IPS-18c (cell line): ENCODE data around the gene LCK.
"Not testable (repeated sequence)": the region's sequence is repeated elsewhere in the genome, so short reads cannot be mapped to it uniquely, and the experiment has no call there.

Source experiments
- H3K4me3 ChIP-seq: 2 replicates; pipeline ENCODE4 v1.7.0; 2013; ENCODE audit warnings: low read depth, mild to moderate bottlenecking, low read length, moderate library complexity; ENCODE audit not compliant: insufficient read depth
- H3K9me3 ChIP-seq: one replicate; pipeline ENCODE4 v1.6.1; 2013; ENCODE audit warnings: mild to moderate bottlenecking, low read length, moderate library complexity; ENCODE audit not compliant: control insufficient read depth, insufficient read depth

The LCK gene

GRCh38 chr1:32232558-32233304, 18.3 kb upstream of the LCK start:
- no peaks in the 10 kb centered on the region for H3K9me3 ChIP-seq
- no peak overlapping the region for H3K4me3 ChIP-seq

- peaks cover 2% of the 10 kb centered on the region for H3K9me3 ChIP-seq
- no peak overlapping the region for H3K4me3 ChIP-seq
These were observed 16.3 kb upstream of the LCK start for GRCh38 chr1:32234792-32235191.

- H3K4me3 ChIP-seq, result peak overlapping the region; percentile 87
- peaks cover 2% of the 10 kb centered on the region for H3K9me3 ChIP-seq
These were observed 11.7 kb upstream of the LCK start for GRCh38 chr1:32239337-32239736.

- Histone ChIP-seq H3K4me3 (peak overlapping the region; percentile 87), H3K9me3 (peaks cover 2% of the 10 kb centered on the region)
These were observed 11.3 kb upstream of the LCK start for GRCh38 chr1:32239790-32240139.

GRCh38 chr1:32240140-32240951, 10.7 kb upstream of the LCK start:
- Histone ChIP-seq H3K9me3 (peaks cover 2% of the 10 kb centered on the region), H3K4me3 (peak overlapping the region; percentile 87)

GRCh38 chr1:32241001-32241763, 9.9 kb upstream of the LCK start:
- H3K4me3 ChIP-seq, result peak overlapping the region; percentile 87

GRCh38 chr1:32242341-32242851, 8.7 kb upstream of the LCK start:
- Histone ChIP-seq H3K4me3 (no peak overlapping the region), H3K9me3 (peaks cover 2% of the 10 kb centered on the region)

More at GRCh38 chr1:32241001-32241763, 9.9 kb upstream of the LCK start:
- H3K9me3 ChIP-seq, result peaks cover 2% of the 10 kb centered on the region

- Histone ChIP-seq H3K4me3 (no peak within 1 kb of the TSS), H3K9me3 (no peaks in the 10 kb centered on the region)
These were observed 4.2 kb upstream of the LCK start, which contains the start of gene FAM167B for GRCh38 chr1:32246888-32247273. Gene FAM167B, plus strand, starts transcription at chr1:32247222. Its CDS starts 200 bp downstream, at chr1:32247422.

GRCh38 chr1:32247452-32247851, 3.6 kb upstream of the LCK start:
- Histone ChIP-seq H3K9me3 (no peaks in the 10 kb centered on the region), H3K4me3 (no peak overlapping the region)

GRCh38 chr1:32247983-32248889, 2.8 kb upstream of the LCK start:
- Histone ChIP-seq H3K4me3 (peak overlapping the region; percentile 49), H3K9me3 (no peaks in the 10 kb centered on the region)

- Histone ChIP-seq H3K9me3 (no peaks in the 10 kb centered on the region), H3K4me3 (no peak overlapping the region)
These were observed 1.1 kb upstream of the LCK start for GRCh38 chr1:32249831-32250525.

- no peak overlapping the region for H3K4me3 ChIP-seq
These were observed 4.3 kb downstream of the LCK start for GRCh38 chr1:32255072-32256071.

GRCh38 chr1:32256473-32257226, 5.6 kb downstream of the LCK start:
- Histone ChIP-seq H3K4me3 (no peak overlapping the region), H3K9me3 (no peaks in the 10 kb centered on the region)

More at GRCh38 chr1:32255072-32256071, 4.3 kb downstream of the LCK start:
- no peaks in the 10 kb centered on the region for H3K9me3 ChIP-seq

GRCh38 chr1:32257227-32257508, 6.1 kb downstream of the LCK start:
- H3K9me3 ChIP-seq, result no peaks in the 10 kb centered on the region
- H3K4me3 ChIP-seq, result no peak overlapping the region

- not testable (repeated sequence) for H3K9me3 ChIP-seq, H3K4me3 ChIP-seq
These were observed 12.2 kb downstream of the LCK start for GRCh38 chr1:32263236-32263593.
